WTC11 (cell line): ENCODE measurements around the gene ZNF670. TPM values are rescaled to one million over a fixed set of nuclear protein-coding genes. Genes with fewer than 3 reads are reported as not detected.

Experiments
- ATAC-seq: fragments of 200-7000 bp; cut with Tn5 transposase; 2 replicates; pipeline ENCODE4 v1.10.0; 2021; ENCODE audit warnings: mild to moderate bottlenecking, moderate library complexity
- CTCF ChIA-PET: fragments of 300-600 bp; sonication (Branson Sonifier 250); formaldehyde crosslinking; loops from one replicate; lab custom pipeline; 2021; ENCODE audit warnings: antibody characterized with exemption; lab: Charles Lee
- POLR2A ChIA-PET: fragments of 350-600 bp; sonication (Branson Sonifier 250); formaldehyde crosslinking; loops from one replicate; lab custom pipeline; 2021; ENCODE audit warnings: antibody characterized with exemption; lab: Charles Lee
- DNase-seq: peaks from one replicate; pipeline ENCODE4 v3.0.0; 2021; ENCODE audit warnings: low spot score
- H3K27ac Mint-ChIP-seq: 2 replicates; pipeline ENCODE4 v1.8.0; 2021; ENCODE audit warnings: mixed read lengths
- H3K27me3 Mint-ChIP-seq: 2 replicates; pipeline ENCODE4 v1.8.0; 2021; ENCODE audit warnings: low read depth, mild to moderate bottlenecking, moderate library complexity, mixed read lengths
- H3K36me3 Mint-ChIP-seq: 2 replicates; pipeline ENCODE4 v1.8.0; 2021; ENCODE audit warnings: mixed read lengths
- H3K4me1 Mint-ChIP-seq: 2 replicates; pipeline ENCODE4 v1.8.0; 2022; ENCODE audit warnings: mixed read lengths
- H3K4me3 Mint-ChIP-seq: 2 replicates; pipeline ENCODE4 v1.8.0; 2021; ENCODE audit warnings: mild to moderate bottlenecking, moderate library complexity, mixed read lengths
- H3K9me3 Mint-ChIP-seq: 2 replicates; pipeline ENCODE4 v1.8.0; 2021; ENCODE audit warnings: mixed read lengths
- CREM ChIP-seq: sonication (generic); formaldehyde crosslinking; IDR thresholded peaks from 2 replicates; pipeline ENCODE4 v1.8.1; 2022; ENCODE audit warnings: mild to moderate bottlenecking, missing genetic modification reagents, moderate library complexity
- FOXK1 ChIP-seq: sonication (generic); formaldehyde crosslinking; IDR thresholded peaks from 2 replicates; pipeline ENCODE4 v1.8.0; 2022; ENCODE audit warnings: mild to moderate bottlenecking, moderate library complexity, missing genetic modification reagents
- JUN ChIP-seq: sonication (generic); formaldehyde crosslinking; IDR thresholded peaks from 2 replicates; pipeline ENCODE4 v1.8.0; 2023; ENCODE audit warnings: mild to moderate bottlenecking, missing genetic modification reagents
- MXD4 ChIP-seq: fragments of 250-450 bp; sonication (Bioruptor Pico); IDR thresholded peaks from 2 replicates; pipeline ENCODE4 v1.8.0; 2021; ENCODE audit warnings: mild to moderate bottlenecking, moderate library complexity, borderline replicate concordance
- NFATC4 ChIP-seq: fragments of 250-450 bp; sonication (Bioruptor Pico); IDR thresholded peaks from 2 replicates; pipeline ENCODE4 v1.9.0; 2021; ENCODE audit warnings: mild to moderate bottlenecking
- NR3C1 ChIP-seq: sonication (generic); formaldehyde crosslinking; conservative IDR thresholded peaks from 2 replicates; pipeline ENCODE4 v1.8.1; 2023; ENCODE audit warnings: low read depth, mild to moderate bottlenecking, missing genetic modification reagents
- TEAD1 ChIP-seq: sonication (generic); formaldehyde crosslinking; IDR thresholded peaks from 2 replicates; pipeline ENCODE4 v1.8.0; 2022; ENCODE audit warnings: mild to moderate bottlenecking, missing genetic modification reagents
- ZNF416 ChIP-seq: fragments of 250-450 bp; sonication (Bioruptor Pico); IDR thresholded peaks from 2 replicates; pipeline ENCODE4 v1.9.0; 2021; ENCODE audit warnings: mild to moderate bottlenecking, inconsistent platforms
- total RNA-seq: library from RNA; stranded (reverse); gene quantifications from 3 replicates; pipeline ENCODE4 v1.2.3, GENCODE V29; 2021
- TF ChIP-seq, protein P1 (sequence below): sonication (generic); formaldehyde crosslinking; IDR thresholded peaks from 2 replicates; pipeline ENCODE4 v1.8.1; 2023; ENCODE audit warnings: mild to moderate bottlenecking, missing genetic modification reagents
- TF ChIP-seq, protein P2 (sequence below): sonication (generic); formaldehyde crosslinking; IDR thresholded peaks from 2 replicates; pipeline ENCODE4 v1.8.0; 2022; ENCODE audit warnings: mild to moderate bottlenecking, missing genetic modification reagents
- TF ChIP-seq, protein P3 (sequence below): sonication (generic); formaldehyde crosslinking; IDR thresholded peaks from 2 replicates; pipeline ENCODE4 v1.8.1; 2023; ENCODE audit warnings: mild to moderate bottlenecking, missing genetic modification reagents, moderate library complexity
- TF ChIP-seq, protein P4 (sequence below): sonication (generic); formaldehyde crosslinking; IDR thresholded peaks from 2 replicates; pipeline ENCODE4 v1.8.0; 2022; ENCODE audit warnings: mild to moderate bottlenecking, missing genetic modification reagents
- TF ChIP-seq, protein P5 (sequence below): sonication (generic); formaldehyde crosslinking; IDR thresholded peaks from 2 replicates; pipeline ENCODE4 v1.8.0; 2022; ENCODE audit warnings: mild to moderate bottlenecking, missing genetic modification reagents
- TF ChIP-seq, protein P6 (sequence below): sonication (generic); formaldehyde crosslinking; conservative IDR thresholded peaks from 2 replicates; pipeline ENCODE4 v1.8.1; 2023; ENCODE audit warnings: mild to moderate bottlenecking, low read depth, missing genetic modification reagents, moderate library complexity

Gene ZNF670
- total RNA-seq, 1 experiment from 2014 or later = 11.1 TPM

DNA sequence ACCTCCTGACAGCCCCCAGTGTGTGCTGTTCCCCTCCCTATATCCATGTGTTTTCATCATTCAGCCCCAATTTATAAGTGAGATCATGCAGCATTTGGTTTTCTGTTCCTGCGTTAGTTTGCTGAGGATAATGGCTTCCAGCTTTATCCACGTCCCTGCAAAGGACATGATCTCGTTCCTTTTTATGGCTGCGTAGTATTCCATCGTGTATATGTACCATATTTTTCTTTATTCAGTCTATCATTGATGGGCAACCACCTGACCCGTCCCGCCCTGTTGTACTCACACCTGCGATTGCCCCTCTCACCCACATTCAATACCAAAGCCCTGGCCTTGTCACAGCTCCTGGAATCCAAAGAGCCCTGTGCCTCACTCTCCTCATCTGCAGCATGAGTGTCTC lies 6.2 kb upstream of the ZNF670 start:
- Mint-ChIP-seq H3K27me3 (peaks cover 8% of the 10 kb centered on the region; the same call in 1 of the 2 replicates), H3K4me1 (peaks cover 6% of the 10 kb centered on the region), H3K27ac (no peak overlapping the region), H3K36me3 (no peaks in the 10 kb centered on the region), H3K9me3 (peaks cover 22% of the 10 kb centered on the region), H3K4me3 (no peak overlapping the region)
- no peak for DNase-seq
- ATAC-seq = no peak
- ChIA-PET POLR2A (no interaction called here), CTCF (no interaction called here)
- TF ChIP-seq NR3C1 (no peak), MXD4 (CRISPR knock-in tag) (no peak), FOXK1 (no peak), TEAD1 (no peak), CREM (CRISPR knock-in tag) (no peak)
- TF ChIP-seq, protein P1, sequence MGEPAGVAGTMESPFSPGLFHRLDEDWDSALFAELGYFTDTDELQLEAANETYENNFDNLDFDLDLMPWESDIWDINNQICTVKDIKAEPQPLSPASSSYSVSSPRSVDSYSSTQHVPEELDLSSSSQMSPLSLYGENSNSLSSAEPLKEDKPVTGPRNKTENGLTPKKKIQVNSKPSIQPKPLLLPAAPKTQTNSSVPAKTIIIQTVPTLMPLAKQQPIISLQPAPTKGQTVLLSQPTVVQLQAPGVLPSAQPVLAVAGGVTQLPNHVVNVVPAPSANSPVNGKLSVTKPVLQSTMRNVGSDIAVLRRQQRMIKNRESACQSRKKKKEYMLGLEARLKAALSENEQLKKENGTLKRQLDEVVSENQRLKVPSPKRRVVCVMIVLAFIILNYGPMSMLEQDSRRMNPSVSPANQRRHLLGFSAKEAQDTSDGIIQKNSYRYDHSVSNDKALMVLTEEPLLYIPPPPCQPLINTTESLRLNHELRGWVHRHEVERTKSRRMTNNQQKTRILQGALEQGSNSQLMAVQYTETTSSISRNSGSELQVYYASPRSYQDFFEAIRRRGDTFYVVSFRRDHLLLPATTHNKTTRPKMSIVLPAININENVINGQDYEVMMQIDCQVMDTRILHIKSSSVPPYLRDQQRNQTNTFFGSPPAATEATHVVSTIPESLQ (CRISPR knock-in tag) = no peak

DNA sequence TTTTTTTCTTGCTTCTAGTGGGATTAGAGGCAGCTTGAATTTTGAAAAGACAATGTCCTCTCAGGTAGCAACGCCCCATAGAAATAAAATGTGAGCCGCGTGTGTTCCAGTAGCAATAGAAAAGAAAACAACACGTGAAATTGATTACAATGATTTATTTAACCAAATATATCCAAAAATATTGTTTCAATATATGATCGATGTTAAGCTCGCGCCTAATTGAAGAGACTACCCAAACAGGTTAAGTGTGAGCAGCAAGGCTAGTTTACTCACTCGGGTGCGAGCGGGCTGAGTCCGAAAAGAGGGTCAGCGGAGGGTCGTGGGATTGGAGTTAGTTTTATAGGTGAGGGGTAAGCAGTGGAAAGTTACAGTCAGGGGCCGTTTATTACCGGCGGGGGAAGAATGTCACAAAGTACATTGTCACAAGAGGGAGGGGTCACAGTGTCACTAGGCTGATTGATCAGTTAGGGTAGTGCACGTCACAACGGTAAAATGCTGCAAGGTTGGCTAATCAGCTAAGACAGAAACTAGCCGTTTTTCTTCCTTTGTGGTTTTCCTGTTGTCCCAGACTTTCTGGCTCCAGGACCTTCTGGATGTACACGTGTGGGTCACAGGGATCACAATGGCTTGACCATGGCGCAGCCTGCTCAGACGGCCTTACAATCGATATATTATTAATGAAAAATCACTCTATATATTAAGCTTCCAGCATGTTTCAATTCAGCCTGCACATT lies 697 bp upstream of the ZNF670 start:
- Mint-ChIP-seq H3K27me3 (peaks cover 8% of the 10 kb centered on the region; the same call in 1 of the 2 replicates), H3K36me3 (peaks cover 35% of the 10 kb centered on the region), H3K27ac (peak overlapping the region; percentile 76), H3K4me1 (peaks cover 18% of the 10 kb centered on the region), H3K4me3 (peak overlapping the region; percentile 98), H3K9me3 (peaks cover 35% of the 10 kb centered on the region)
- peak; percentile 8 for ATAC-seq
- POLR2A ChIA-PET = interaction anchor here (0.5 to 1.4 kb wide), 7 partner anchors 10 to 444 kb away, joined by 3 to 5 read pairs (median 3); no protein-coding TSS in a partner anchor
- TF ChIP-seq ZNF416 = no peak
- TF ChIP-seq NFATC4 (CRISPR knock-in tag) = no peak
- TF ChIP-seq, protein P2, sequence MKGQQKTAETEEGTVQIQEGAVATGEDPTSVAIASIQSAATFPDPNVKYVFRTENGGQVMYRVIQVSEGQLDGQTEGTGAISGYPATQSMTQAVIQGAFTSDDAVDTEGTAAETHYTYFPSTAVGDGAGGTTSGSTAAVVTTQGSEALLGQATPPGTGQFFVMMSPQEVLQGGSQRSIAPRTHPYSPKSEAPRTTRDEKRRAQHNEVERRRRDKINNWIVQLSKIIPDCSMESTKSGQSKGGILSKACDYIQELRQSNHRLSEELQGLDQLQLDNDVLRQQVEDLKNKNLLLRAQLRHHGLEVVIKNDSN = no peak
- TF ChIP-seq, protein P3, sequence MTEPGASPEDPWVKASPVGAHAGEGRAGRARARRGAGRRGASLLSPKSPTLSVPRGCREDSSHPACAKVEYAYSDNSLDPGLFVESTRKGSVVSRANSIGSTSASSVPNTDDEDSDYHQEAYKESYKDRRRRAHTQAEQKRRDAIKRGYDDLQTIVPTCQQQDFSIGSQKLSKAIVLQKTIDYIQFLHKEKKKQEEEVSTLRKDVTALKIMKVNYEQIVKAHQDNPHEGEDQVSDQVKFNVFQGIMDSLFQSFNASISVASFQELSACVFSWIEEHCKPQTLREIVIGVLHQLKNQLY = no peak
- no peak for TF ChIP-seq MXD4 (CRISPR knock-in tag)
- TF ChIP-seq, protein P4, sequence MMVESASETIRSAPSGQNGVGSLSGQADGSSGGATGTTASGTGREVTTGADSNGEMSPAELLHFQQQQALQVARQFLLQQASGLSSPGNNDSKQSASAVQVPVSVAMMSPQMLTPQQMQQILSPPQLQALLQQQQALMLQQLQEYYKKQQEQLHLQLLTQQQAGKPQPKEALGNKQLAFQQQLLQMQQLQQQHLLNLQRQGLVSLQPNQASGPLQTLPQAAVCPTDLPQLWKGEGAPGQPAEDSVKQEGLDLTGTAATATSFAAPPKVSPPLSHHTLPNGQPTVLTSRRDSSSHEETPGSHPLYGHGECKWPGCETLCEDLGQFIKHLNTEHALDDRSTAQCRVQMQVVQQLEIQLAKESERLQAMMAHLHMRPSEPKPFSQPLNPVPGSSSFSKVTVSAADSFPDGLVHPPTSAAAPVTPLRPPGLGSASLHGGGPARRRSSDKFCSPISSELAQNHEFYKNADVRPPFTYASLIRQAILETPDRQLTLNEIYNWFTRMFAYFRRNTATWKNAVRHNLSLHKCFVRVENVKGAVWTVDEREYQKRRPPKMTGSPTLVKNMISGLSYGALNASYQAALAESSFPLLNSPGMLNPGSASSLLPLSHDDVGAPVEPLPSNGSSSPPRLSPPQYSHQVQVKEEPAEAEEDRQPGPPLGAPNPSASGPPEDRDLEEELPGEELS (CRISPR knock-in tag) = no peak
- TF ChIP-seq, protein P5, sequence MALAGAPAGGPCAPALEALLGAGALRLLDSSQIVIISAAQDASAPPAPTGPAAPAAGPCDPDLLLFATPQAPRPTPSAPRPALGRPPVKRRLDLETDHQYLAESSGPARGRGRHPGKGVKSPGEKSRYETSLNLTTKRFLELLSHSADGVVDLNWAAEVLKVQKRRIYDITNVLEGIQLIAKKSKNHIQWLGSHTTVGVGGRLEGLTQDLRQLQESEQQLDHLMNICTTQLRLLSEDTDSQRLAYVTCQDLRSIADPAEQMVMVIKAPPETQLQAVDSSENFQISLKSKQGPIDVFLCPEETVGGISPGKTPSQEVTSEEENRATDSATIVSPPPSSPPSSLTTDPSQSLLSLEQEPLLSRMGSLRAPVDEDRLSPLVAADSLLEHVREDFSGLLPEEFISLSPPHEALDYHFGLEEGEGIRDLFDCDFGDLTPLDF (CRISPR knock-in tag) = no peak
- no peak for TF ChIP-seq JUN (CRISPR knock-in tag)
- CTCF ChIA-PET = interaction anchor here (1.0 to 1.8 kb wide), 3 partner anchors 8 to 67 kb away, joined by 3 to 6 read pairs (median 5); no protein-coding TSS in a partner anchor
- no peak for DNase-seq

DNA sequence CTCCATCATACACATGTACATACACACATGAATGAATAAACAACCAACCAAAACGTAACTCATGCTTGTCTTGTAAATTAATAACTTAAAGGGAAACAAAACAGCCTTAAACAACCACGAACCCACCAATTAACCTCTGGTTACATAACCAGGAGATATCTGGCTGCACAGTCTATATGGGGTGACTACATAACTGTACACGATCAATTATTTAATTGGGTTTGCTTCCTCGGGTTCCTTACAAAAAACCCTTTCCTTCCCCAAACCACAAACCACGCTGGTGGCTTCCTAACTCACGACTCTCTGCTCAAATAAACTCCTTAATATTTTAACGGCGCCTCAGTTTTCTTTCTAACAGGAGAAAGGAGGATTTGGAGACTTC lies 744 bp downstream of the ZNF670 start:
- ChIA-PET POLR2A (interaction anchor here (1.2 to 1.4 kb wide), 2 partner anchors 71 to 132 kb away, joined by 3 read pairs; no protein-coding TSS in a partner anchor), CTCF (no interaction called here)
- H3K36me3 Mint-ChIP-seq = peaks cover 49% of the 10 kb centered on the region
- peaks cover 40% of the 10 kb centered on the region for H3K9me3 Mint-ChIP-seq
- H3K27ac Mint-ChIP-seq = peak overlapping the region; percentile 89
- peak overlapping the region; percentile 98 for H3K4me3 Mint-ChIP-seq
- H3K27me3 Mint-ChIP-seq = peaks cover 5% of the 10 kb centered on the region; the same call in 1 of the 2 replicates
- H3K4me1 Mint-ChIP-seq = peaks cover 18% of the 10 kb centered on the region
- DNase-seq (no peak), ATAC-seq (no peak)
- TF ChIP-seq, protein P6, sequence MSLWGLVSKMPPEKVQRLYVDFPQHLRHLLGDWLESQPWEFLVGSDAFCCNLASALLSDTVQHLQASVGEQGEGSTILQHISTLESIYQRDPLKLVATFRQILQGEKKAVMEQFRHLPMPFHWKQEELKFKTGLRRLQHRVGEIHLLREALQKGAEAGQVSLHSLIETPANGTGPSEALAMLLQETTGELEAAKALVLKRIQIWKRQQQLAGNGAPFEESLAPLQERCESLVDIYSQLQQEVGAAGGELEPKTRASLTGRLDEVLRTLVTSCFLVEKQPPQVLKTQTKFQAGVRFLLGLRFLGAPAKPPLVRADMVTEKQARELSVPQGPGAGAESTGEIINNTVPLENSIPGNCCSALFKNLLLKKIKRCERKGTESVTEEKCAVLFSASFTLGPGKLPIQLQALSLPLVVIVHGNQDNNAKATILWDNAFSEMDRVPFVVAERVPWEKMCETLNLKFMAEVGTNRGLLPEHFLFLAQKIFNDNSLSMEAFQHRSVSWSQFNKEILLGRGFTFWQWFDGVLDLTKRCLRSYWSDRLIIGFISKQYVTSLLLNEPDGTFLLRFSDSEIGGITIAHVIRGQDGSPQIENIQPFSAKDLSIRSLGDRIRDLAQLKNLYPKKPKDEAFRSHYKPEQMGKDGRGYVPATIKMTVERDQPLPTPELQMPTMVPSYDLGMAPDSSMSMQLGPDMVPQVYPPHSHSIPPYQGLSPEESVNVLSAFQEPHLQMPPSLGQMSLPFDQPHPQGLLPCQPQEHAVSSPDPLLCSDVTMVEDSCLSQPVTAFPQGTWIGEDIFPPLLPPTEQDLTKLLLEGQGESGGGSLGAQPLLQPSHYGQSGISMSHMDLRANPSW (CRISPR knock-in tag) = no peak
